IMR-90 (cell line): Measurements from ENCODE around the gene TESK2. TPM values are rescaled to one million over a fixed set of nuclear protein-coding genes. Genes with fewer than 3 reads are reported as not detected.
"Not testable (repeated sequence)": the region's sequence is repeated elsewhere in the genome, so short reads cannot be mapped to it uniquely, and the experiment has no call there.

Experiments used
- ATAC-seq: fragments of 200-7000 bp; cut with Tn5 transposase; 2 replicates; pipeline ENCODE4 v1.9.1; 2020; ENCODE audit warnings: low read depth, mild to moderate bottlenecking, moderate library complexity
- BruUV-seq: library from RNA; stranded (reverse); fragments of 400-500 nt; replicated peaks from 2 replicates; lab custom pipeline; 2021; lab: Mats Ljungman, UMichigan
- CTCF ChIA-PET: fragments of 300-600 bp; formaldehyde crosslinking; extraction: SDS; loops from one replicate; lab custom pipeline; 2021; ENCODE audit warnings: antibody characterized with exemption; lab: Yijun Ruan, JAX
- POLR2A ChIA-PET: fragments of 300-600 bp; sonication (Branson Sonifier 250); formaldehyde crosslinking; loops from one replicate; lab custom pipeline; 2022; ENCODE audit warnings: antibody characterized with exemption; ENCODE audit not compliant: unreplicated experiment; lab: Charles Lee
- DNase-seq: peaks from one replicate; pipeline ENCODE4 v3.0.0; 2013
- H2AFZ ChIP-seq: replicated peaks from 2 replicates; pipeline ENCODE3; 2013; ENCODE audit warnings: low read length, mild to moderate bottlenecking; ENCODE audit not compliant: poor library complexity
- H2AK5ac ChIP-seq: 2 replicates; pipeline ENCODE4 v1.6.1; 2013; ENCODE audit warnings: low read depth, low read length, inconsistent platforms
- H2AK9ac ChIP-seq: replicated peaks from 2 replicates; pipeline ENCODE3; 2013; ENCODE audit warnings: mild to moderate bottlenecking, low read depth, low read length, moderate library complexity; ENCODE audit not compliant: poor library complexity
- H2BK120ac ChIP-seq: 2 replicates; pipeline ENCODE4 v1.6.1; 2013; ENCODE audit warnings: low read depth, low read length, inconsistent platforms
- H2BK15ac ChIP-seq: 3 replicates; pipeline ENCODE4 v1.6.1; 2013; ENCODE audit warnings: low read depth, low read length, inconsistent platforms
- H2BK20ac ChIP-seq: 2 replicates; pipeline ENCODE4 v1.6.1; 2013; ENCODE audit warnings: low read depth, mild to moderate bottlenecking, inconsistent platforms, low read length, moderate library complexity
- H2BK5ac ChIP-seq: 2 replicates; pipeline ENCODE4 v1.6.1; 2013; ENCODE audit warnings: mild to moderate bottlenecking, low read depth, low read length, inconsistent platforms; ENCODE audit not compliant: poor library complexity, severe bottlenecking
- H3K14ac ChIP-seq: replicated peaks from 2 replicates; pipeline ENCODE4 v1.6.1; 2013; ENCODE audit warnings: low read depth, low read length, inconsistent platforms
- H3K18ac ChIP-seq: 2 replicates; pipeline ENCODE4 v1.6.1; 2013; ENCODE audit warnings: low read depth, low read length, control low read depth
- H3K23ac ChIP-seq: 2 replicates; pipeline ENCODE4 v1.6.1; 2013; ENCODE audit warnings: low read depth, low read length, inconsistent platforms
- H3K27ac ChIP-seq: 2 replicates; pipeline ENCODE4 v1.5.1; 2013; ENCODE audit warnings: mild to moderate bottlenecking, control low read depth, low read length; ENCODE audit not compliant: insufficient read depth
- H3K27me3 ChIP-seq: 2 replicates; pipeline ENCODE4 v1.6.1; 2013; ENCODE audit warnings: low read length; ENCODE audit not compliant: control insufficient read depth, insufficient read depth
- H3K36me3 ChIP-seq: 2 replicates; pipeline ENCODE4 v1.6.1; 2013; ENCODE audit warnings: low read length, mixed read lengths; ENCODE audit not compliant: control insufficient read depth, insufficient read depth
- H3K4ac ChIP-seq: 2 replicates; pipeline ENCODE4 v1.6.1; 2013; ENCODE audit warnings: low read depth, low read length, inconsistent platforms
- H3K4me1 ChIP-seq: 2 replicates; pipeline ENCODE4 v1.6.1; 2013; ENCODE audit warnings: low read length, mixed read lengths; ENCODE audit not compliant: control insufficient read depth, insufficient read depth
- H3K4me2 ChIP-seq: 2 replicates; pipeline ENCODE4 v1.6.1; 2013; ENCODE audit warnings: low read depth, mild to moderate bottlenecking, control low read depth, low read length, moderate library complexity
- H3K4me3 ChIP-seq: 2 replicates; pipeline ENCODE4 v1.5.1; 2013; ENCODE audit warnings: low read depth, mild to moderate bottlenecking, control low read depth, low read length, moderate library complexity; ENCODE audit not compliant: insufficient read depth
- H3K56ac ChIP-seq: 2 replicates; pipeline ENCODE4 v1.6.1; 2013; ENCODE audit warnings: low read length, inconsistent platforms; ENCODE audit not compliant: insufficient read depth; ENCODE audit errors: extremely low read depth
- H3K79me1 ChIP-seq, 2 experiments: 2 replicates each; pipeline ENCODE4 v1.6.1; 2013; ENCODE audit warnings: low read length in 2 of 2, inconsistent platforms in 1 of 2, low read depth in 1 of 2
- H3K9ac ChIP-seq: 2 replicates; pipeline ENCODE4 v1.6.1; 2013; ENCODE audit warnings: low read depth, low read length, control low read depth
- H3K9me1 ChIP-seq: 2 replicates; pipeline ENCODE4 v1.6.1; 2013; ENCODE audit warnings: low read length, inconsistent platforms; ENCODE audit not compliant: insufficient read depth
- H3K9me3 ChIP-seq: 2 replicates; pipeline ENCODE4 v1.6.1; 2013; ENCODE audit warnings: low read length; ENCODE audit not compliant: control insufficient read depth, insufficient read depth
- H4K20me1 ChIP-seq: 2 replicates; pipeline ENCODE4 v1.6.1; 2013; ENCODE audit warnings: low read length, inconsistent platforms; ENCODE audit not compliant: insufficient read depth
- H4K5ac ChIP-seq: 2 replicates; pipeline ENCODE4 v1.6.1; 2013; ENCODE audit warnings: mild to moderate bottlenecking, low read depth, low read length, control low read depth
- H4K8ac ChIP-seq, 2 experiments: 2 replicates each; pipeline ENCODE4 v1.6.1; 2013; ENCODE audit warnings: low read depth in 2 of 2, low read length in 2 of 2, control low read depth in 1 of 2, inconsistent platforms in 1 of 2
- H4K91ac ChIP-seq: 2 replicates; pipeline ENCODE4 v1.6.1; 2013; ENCODE audit warnings: low read depth, low read length, inconsistent platforms; ENCODE audit not compliant: insufficient read depth
- BHLHE40 ChIP-seq: fragments of 150-350 bp; IDR thresholded peaks from 2 replicates; pipeline ENCODE4 v1.6.1; 2016; ENCODE audit warnings: mild to moderate bottlenecking, low read depth, low read length
- CEBPB ChIP-seq: IDR thresholded peaks from 2 replicates; pipeline ENCODE4 v1.6.1; 2012; ENCODE audit warnings: low read depth, low read length, improper control_type of control experiment
- CTCF ChIP-seq: conservative IDR thresholded peaks from 2 replicates; pipeline ENCODE4 v1.5.1; 2012; ENCODE audit warnings: mild to moderate bottlenecking, low read depth, low read length, improper control_type of control experiment
- MAFK ChIP-seq: IDR thresholded peaks from 2 replicates; pipeline ENCODE4 v1.6.1; 2012; ENCODE audit warnings: low read depth, low read length, improper control_type of control experiment
- MAZ ChIP-seq: IDR thresholded peaks from 2 replicates; pipeline ENCODE4 v1.6.1; 2012; ENCODE audit warnings: low read depth, mild to moderate bottlenecking, low read length, improper control_type of control experiment, moderate library complexity, borderline replicate concordance
- MXI1 ChIP-seq: IDR thresholded peaks from 2 replicates; pipeline ENCODE4 v1.6.1; 2012; ENCODE audit warnings: low read depth, mild to moderate bottlenecking, low read length, moderate library complexity, borderline replicate concordance
- NFE2L2 ChIP-seq: fragments of 150-350 bp; IDR thresholded peaks from 2 replicates; pipeline ENCODE4 v1.6.1; 2016; ENCODE audit warnings: low read depth, mild to moderate bottlenecking, low read length
- POLR2A ChIP-seq: IDR thresholded peaks from 2 replicates; pipeline ENCODE4 v1.6.1; 2012; ENCODE audit warnings: mild to moderate bottlenecking, low read depth, low read length
- RCOR1 ChIP-seq: IDR thresholded peaks from 2 replicates; pipeline ENCODE4 v1.6.1; 2012; ENCODE audit warnings: mild to moderate bottlenecking, low read length, improper control_type of control experiment; ENCODE audit not compliant: insufficient replicate concordance
- WGBS, 2 experiments: methylation state at CpG; one replicate each; pipeline versions ENCODE4 v1.1.5 to v1.1.7; 2013; ENCODE audit warnings: missing lambda C conversion rate in 2 of 2; ENCODE audit not compliant: insufficient read length in 1 of 2; ENCODE audit errors: extremely low coverage in 2 of 2; 5-methylcytosine and 5-hydroxymethylcytosine counted together
- dilution Hi-C: fragments of 300-500 bp; cut with HindIII; formaldehyde crosslinking; loops from one replicate; pipeline ENCODE4 v1.14.3; 2018; ENCODE audit warnings: low sequenced_read_pairs; ENCODE audit not compliant: unreplicated experiment
- in situ Hi-C: fragments of 300-500 bp; cut with MboI; formaldehyde crosslinking; loops from 3 replicates; pipeline ENCODE4 v1.14.3; 2019; ENCODE audit warnings: low sequenced_read_pairs, inconsistent platforms, mixed read lengths
- intact Hi-C: fragments of 100-400 bp; cut with micrococcal nuclease; formaldehyde crosslinking; loops from 2 replicates; pipeline ENCODE4 v1.10.0; 2022
- polyA plus RNA-seq, 3 experiments: library from polyadenylated mRNA; depleted of rRNA; stranded (reverse); fragments of >200 nt; gene quantifications; 2 replicates each; pipeline ENCODE4 v1.2.3, GENCODE V29; 2012; ENCODE audit warnings: low replicate concordance in 1 of 3
- total RNA-seq: library from RNA; depleted of rRNA; stranded (reverse); fragments of >200 nt; gene quantifications from 2 replicates; pipeline ENCODE4 v1.2.3, GENCODE V29; 2012

The TESK2 gene
- total and polyA plus RNA-seq, 2 of the 4 experiments (the other 2 are of a cell fraction), result 0.90 to 1.3 TPM

- TF ChIP-seq POLR2A, result no peak
- TF ChIP-seq CTCF, result no peak
- TF ChIP-seq RCOR1, result no peak
- TF ChIP-seq MAZ, result no peak
- no peak for TF ChIP-seq CEBPB
- no peak for TF ChIP-seq BHLHE40
- no peak for TF ChIP-seq MAFK
- no peak for TF ChIP-seq NFE2L2
- TF ChIP-seq MXI1, result no peak
- Histone ChIP-seq H4K8ac (no peak overlapping the region), H3K9me3 (no peaks in the 10 kb centered on the region), H2AK5ac (no peak overlapping the region), H4K20me1 (no peaks in the 10 kb centered on the region), H2AK9ac (no peak overlapping the region), H3K4me2 (no peak overlapping the region), H3K27ac (no peak overlapping the region), H3K9ac (no peak overlapping the region), H2AFZ (no peak overlapping the region), H4K5ac (no peak overlapping the region), H2BK15ac (no peak overlapping the region), H3K4me1 (no peaks in the 10 kb centered on the region), H3K14ac (no peak overlapping the region), H3K23ac (no peak overlapping the region), H3K79me1 (no peaks in the 10 kb centered on the region), H3K4ac (no peak overlapping the region), H3K36me3 (no peaks in the 10 kb centered on the region), H3K18ac (no peak overlapping the region), H3K9me1 (no peaks in the 10 kb centered on the region), H2BK20ac (no peak overlapping the region), H3K56ac (no peak overlapping the region), H3K4me3 (no peak overlapping the region), H2BK120ac (no peak overlapping the region), H4K91ac (no peak overlapping the region), H3K27me3 (no peaks in the 10 kb centered on the region), H2BK5ac (no peak overlapping the region)
- CTCF ChIA-PET, result interaction anchor here (0.9 kb wide), 1 partner anchor 28 kb away, joined by 4 read pairs; no protein-coding TSS in a partner anchor
- no TSS peak for BruUV-seq
- POLR2A ChIA-PET, result no interaction called here
- 33% methylated on average over 1 of the region's 2 CpGs; no CpG with 5 or more reads in 1 of the 2 experiments for WGBS, 2 experiments
- ATAC-seq (no peak), DNase-seq (no peak)
- intact Hi-C loops (no loop called here), in situ Hi-C loops (no loop called here), dilution Hi-C loops (no loop called here)
Observed at GRCh38 chr1:45470306-45470798, 20.6 kb downstream of the TESK2 start.

GRCh38 chr1:45467353-45467752, 23.6 kb downstream of the TESK2 start:
- H2BK5ac ChIP-seq, intact Hi-C loops, H3K9ac ChIP-seq, H3K9me3 ChIP-seq, H4K20me1 ChIP-seq, H3K27ac ChIP-seq, H2BK20ac ChIP-seq, H3K4me3 ChIP-seq, CTCF ChIA-PET, H2AK9ac ChIP-seq, dilution Hi-C loops, H3K23ac ChIP-seq, H3K4ac ChIP-seq, H2AFZ ChIP-seq, H3K4me1 ChIP-seq, H3K9me1 ChIP-seq, H2BK15ac ChIP-seq, POLR2A ChIA-PET, H4K8ac ChIP-seq, H4K5ac ChIP-seq, H2BK120ac ChIP-seq, H3K79me1 ChIP-seq, in situ Hi-C loops, H3K14ac ChIP-seq, H3K56ac ChIP-seq, H3K27me3 ChIP-seq, H3K36me3 ChIP-seq, H3K4me2 ChIP-seq, H3K18ac ChIP-seq, H2AK5ac ChIP-seq, H4K91ac ChIP-seq, BruUV-seq: not testable (repeated sequence)
- WGBS, 2 experiments, result no CpG with 5 or more reads among the region's 9 CpGs
- DNase-seq (peak; percentile 12), ATAC-seq (0 out of 2 replicates have a peak, but pooled peaks have one; percentile 35)
